Activated CD4-positive, alpha-beta T cell treated with anti-CD3 and anti-CD28 coated beads for 24 hours (primary cell): ENCODE measurements around the gene POU6F2.
"Not testable (repeated sequence)": the region's sequence is repeated elsewhere in the genome, so short reads cannot be mapped to it uniquely, and the experiment has no call there.

Experiments used
- DNase-seq, 2 donors: peaks; one replicate each; pipeline ENCODE4 v3.0.0-alpha.2; 2020; ENCODE audit warnings: low read depth in 2 of 2

POU6F2 gene

DNA sequence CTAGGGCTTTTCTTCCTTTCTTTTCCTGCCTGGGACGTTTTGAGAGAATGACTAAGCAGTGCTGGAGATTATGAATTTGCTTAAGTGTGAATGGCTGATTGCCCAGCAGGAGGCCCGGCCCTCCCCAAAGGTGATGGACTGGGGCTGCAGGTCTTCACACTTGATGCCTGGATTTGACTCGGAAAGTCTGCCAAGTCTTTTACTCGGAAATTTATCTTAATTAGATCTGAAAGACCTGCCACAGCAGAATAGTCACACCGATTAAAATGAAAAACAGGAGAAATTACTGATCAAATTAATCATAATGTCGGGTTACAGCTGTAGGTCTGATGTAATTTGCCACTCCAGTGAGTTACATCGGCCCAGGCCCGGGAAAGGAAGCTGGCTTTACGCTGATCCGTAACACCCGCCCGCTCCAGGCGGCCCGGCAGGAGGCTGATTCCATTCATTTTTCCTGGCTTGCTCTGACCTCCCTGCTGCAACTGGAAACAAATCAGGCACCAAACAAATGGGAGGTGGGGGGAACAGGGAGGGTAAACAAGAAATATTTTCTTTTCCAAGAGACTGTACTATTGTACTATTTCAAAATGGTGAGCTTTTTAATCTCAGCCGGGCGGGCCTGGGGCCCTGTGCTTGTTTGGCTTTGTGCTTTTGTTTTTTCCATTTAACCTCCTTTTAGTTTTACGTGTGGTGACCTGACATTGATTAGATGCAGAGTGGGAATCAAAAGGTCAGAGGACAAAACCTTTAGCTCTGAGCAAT lies 376.1 kb downstream of the POU6F2 start:
- DNase-seq: no peak

- no peak for DNase-seq
Measured at GRCh38 chr7:39355664-39356063, 378.0 kb downstream of the POU6F2 start.

DNA sequence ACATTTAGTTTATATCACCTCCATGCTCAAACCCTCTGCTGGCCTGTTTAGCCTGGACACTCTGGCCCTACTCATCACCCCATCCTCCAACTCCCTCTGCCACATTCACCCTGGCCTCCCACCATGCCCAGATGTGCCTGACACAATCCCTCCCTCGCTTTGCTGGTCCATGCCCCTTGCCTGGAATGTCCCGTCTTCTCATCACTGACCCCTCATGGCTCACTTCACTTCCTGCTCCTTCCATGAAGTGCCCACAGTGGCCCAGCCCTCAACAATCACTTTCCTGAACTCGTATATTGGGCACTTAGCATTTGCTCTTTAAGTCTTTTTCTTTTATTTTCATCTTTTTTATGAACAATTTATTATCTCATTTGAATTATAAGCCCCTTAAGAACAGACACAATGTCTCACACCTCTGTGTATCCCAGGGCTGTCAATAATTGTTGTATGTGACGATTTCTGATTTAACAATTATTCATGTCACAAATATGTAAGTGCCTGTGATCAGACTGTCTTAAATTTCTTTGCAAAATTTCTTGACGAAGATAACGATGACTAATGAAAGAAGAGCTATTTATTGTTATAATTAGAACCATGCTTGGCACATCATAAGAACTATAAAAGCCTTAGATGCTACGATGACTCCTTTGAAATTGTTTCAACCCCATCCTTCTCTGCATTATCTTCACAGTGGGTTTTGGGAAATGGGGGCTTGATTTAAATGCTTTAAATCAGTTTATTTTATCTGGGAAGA lies 378.6 kb downstream of the POU6F2 start:
- DNase-seq: no peak

DNA sequence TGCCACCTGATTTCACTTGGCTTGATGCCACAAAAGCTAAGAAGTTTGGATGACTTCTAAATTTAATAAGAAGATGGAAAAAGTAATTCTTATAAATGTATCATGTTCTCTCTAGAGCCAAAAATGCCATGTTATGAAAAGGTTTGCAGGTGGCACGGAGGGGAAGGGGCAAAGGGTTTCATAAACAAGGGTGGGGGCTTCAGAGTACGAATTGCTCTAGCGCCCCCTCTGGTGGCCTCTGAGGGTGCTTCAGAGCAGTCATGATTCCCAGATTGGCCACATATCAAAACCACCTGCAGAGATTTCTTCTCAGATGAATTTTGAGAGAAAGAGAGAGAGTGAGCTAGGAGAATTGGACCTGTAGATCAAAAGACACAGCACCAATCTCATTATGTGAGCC lies 379.9 kb downstream of the POU6F2 start:
- no peak for DNase-seq

DNA sequence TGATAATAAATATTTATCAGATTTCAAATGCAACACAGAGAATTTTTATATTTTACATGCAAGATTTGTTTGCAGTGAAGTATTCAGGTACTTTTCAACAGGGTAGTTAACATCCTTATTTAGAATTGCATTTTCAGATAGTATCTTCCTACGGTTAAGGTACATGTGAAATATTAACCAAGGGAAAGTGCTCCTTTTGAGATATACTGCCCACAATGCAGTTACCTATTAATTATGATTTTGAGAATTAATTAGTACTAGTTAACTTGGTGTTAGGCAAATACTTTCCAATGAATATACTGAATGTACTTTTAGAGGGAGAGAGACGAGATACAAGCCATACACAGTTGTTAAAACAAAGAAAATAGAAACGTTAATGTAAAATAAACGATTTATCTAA lies 382.3 kb downstream of the POU6F2 start:
- no peak for DNase-seq

GRCh38 chr7:39360766-39361165 lies 383.1 kb downstream of the POU6F2 start:
- no peak for DNase-seq

- no peak for DNase-seq
Measured at GRCh38 chr7:39365751-39366295, 388.1 kb downstream of the POU6F2 start.

GRCh38 chr7:39367451-39367850 lies 389.7 kb downstream of the POU6F2 start:
- no peak for DNase-seq

GRCh38 chr7:39367943-39368342 lies 390.2 kb downstream of the POU6F2 start:
- DNase-seq: no peak

GRCh38 chr7:39372383-39372782 lies 394.7 kb downstream of the POU6F2 start:
- DNase-seq: no peak

- no peak for DNase-seq
Measured at GRCh38 chr7:39374436-39375040, 396.8 kb downstream of the POU6F2 start.

DNA sequence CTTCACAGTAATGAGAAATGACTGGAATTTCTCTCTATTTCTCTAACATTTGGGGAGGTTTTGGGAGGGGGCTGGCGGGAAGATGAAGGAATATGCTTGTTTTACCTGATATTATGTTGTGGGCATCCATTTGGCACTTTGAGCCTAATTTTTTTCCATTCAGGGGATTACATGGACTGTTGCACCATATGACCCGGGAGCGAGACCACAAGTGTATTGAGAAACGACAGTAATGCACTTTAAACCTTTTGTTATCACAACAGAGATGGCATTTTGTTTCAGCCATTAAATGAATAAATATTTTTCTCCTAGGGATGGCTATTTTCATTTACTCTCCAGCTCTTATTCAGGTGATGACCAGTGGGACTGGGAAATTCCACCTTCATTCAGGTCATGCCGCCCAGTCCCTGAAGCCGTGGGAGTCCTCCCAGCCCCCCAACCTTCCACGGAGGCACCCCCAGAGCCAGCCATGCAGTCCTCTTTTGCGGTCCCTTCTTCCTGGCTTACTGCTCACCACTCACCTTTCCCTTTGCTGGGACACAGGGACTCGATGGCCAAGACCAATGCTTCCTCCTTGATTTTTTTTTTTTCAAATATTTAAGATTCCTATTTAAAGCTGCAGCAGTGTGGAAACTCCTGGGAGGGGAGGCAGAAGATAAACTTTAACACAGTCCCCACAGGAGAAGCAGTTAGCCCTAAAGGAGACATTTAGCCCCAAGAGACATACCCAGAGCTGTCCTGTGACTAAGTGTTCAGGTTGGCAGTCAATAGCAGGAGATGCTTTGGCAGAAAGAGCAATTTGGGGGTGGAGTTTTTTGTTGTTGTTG lies 397.6 kb downstream of the POU6F2 start:
- no peak for DNase-seq

DNA sequence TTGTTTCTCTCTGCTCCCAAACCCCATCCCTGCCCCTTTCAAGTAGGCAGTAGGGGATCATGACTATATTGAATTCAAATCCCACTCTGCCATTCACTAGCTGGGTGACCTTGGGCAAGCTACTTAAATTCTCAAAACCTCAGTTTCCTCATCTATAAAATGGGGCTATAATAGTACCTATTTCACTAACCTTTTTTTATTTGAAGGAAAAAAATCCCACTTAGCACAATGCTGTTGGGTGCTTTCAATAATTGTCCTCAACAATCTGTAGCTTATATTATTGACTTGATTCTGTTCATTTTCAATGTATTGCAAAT lies 398.1 kb downstream of the POU6F2 start:
- no peak for DNase-seq

DNA sequence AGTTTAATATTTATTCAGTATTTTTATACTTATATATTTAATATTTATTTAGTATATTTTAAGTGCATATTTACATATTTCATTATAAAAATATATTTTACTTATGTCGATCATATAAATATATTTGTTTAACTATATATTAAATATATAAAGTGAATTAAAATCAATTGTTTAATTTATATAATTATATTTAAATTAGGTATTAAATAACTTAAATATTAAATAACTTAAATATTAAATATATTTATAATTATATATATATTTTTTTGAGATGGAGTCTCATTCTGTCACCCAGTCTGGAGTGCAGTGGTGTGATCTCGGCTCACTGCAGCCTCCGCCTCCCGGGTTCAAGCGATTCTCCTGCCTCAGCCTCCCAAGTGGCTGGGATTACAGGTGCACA lies 399.2 kb downstream of the POU6F2 start:
- not testable (repeated sequence) for DNase-seq

GRCh38 chr7:39379416-39379815 lies 401.7 kb downstream of the POU6F2 start:
- DNase-seq: no peak

DNA sequence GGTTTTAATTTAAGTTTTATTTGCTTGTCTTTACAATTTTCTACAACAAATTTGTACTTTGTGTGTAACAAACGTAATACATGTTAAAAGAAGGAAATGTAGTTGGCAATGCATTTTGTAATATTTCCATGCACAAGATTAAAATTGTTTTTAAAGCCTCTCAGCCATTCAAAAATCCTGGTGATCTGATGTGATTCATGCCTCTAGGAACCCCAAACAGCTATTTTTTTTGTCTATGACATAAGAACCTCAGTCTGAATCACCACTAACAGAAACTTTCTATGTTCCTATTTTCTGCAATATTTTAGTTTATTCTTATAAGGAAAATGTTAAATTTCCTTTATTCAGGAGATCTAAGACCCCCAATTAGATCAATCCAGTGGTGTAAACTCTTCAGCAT lies 405.4 kb downstream of the POU6F2 start:
- no peak for DNase-seq

DNA sequence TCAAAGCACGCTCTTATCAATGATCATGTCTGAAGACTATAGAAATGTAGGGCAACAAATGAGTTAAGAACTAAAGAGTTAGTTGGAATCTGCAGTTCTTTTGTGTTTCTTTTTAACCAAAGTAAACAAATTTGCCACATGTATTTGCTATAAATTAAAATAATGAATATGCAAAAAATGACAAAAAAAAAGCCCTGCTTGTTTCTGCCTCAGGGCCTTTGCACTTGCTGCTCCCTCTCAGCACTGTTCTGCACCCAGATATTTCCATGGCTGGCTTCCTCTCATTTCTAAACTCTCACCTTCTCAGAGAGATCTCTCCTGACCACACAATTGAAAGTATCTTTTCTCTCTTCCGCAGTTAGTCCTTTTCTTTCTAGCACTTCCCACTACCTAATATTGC lies 406.7 kb downstream of the POU6F2 start:
- DNase-seq: no peak

DNA sequence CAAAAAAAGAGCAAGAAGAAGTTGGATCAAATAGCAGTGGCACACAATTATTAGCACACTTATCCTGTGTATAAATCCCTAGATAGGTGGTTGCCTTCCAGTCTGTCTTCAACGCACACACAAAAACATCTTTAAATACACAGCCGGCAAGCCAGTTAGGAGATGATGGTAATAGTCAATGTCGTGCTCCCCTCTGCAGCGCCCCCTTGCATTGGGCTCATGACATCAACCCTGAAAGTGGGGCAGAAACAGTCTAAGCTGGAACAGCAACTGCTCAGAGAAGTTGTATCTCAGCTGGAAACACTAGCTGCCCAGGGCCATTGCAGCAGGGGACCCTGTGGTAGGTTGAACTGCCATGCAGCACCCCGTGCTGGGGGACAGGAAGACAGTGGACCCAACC lies 409.0 kb downstream of the POU6F2 start:
- no peak for DNase-seq

DNA sequence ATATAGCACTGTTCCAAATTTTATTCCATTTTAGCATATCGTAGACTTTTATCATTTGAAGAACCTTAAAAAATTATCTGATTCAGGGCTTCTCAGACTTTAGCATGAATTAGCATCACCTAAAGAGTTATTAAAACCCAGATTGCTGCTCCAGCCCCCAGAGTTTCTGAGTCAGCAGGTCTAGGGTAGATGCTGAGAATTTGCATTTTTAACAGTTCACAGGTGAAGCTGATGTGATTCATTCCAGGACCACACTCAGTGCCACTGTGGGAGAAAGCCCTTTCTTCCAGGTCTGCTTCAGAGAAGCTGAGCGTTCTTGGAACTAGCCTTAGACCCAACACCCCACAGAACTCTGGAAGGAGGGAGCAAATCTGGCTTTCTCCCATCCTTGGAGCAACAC lies 414.4 kb downstream of the POU6F2 start:
- no peak for DNase-seq

DNA sequence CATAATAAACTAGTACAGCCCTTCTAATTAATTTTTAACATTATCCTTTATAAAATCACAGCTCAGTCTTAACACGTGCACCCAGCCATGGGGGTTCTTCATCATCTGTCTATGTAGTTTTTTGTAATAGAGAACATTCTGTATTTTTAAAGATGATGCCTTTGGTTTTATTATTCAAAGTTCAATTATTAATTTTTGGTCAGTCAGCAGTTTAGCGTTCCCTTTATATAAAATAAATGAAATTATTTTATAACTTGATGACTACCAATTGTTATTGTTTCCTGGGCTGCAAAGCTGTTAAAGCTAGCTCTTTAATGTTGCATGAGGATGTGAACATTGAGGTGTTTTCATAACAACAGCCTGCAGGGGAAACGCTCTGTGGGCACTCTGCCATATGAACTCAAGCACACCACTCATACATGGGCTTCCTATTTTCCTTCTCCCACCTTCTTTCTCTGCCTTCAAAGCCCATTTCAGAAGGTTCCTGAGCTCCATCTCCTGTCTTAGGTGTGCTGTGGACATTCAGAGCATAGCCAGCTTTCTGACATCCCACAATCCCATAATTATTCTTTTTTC lies 416.5 kb downstream of the POU6F2 start:
- no peak for DNase-seq

- no peak for DNase-seq
Measured at GRCh38 chr7:39399458-39399857, 421.7 kb downstream of the POU6F2 start.

- no peak for DNase-seq
Measured at GRCh38 chr7:39399986-39400385, 422.3 kb downstream of the POU6F2 start.
